ENCODE measurements around the gene DTNB.

DNA sequence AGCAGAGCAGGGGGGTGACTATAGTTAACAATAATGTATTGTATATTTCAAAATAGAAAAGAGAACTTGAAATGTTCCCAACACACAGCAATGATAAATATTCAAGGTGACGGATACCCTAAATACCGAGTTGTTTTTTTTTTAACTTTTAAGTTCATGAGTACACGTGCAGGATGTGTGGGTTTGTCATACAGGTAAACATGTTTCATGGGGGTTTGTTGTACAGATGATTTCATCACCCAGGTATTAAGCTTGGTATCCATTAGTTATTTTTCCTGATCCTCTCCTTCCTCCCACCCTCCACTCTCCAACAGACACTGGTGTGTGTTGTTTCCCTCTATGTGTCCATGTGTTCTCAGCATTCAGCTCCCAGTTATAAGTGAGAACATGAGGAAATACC, 167.2 kb downstream of the DTNB start:
- TF ChIP-seq, protein P1, sequence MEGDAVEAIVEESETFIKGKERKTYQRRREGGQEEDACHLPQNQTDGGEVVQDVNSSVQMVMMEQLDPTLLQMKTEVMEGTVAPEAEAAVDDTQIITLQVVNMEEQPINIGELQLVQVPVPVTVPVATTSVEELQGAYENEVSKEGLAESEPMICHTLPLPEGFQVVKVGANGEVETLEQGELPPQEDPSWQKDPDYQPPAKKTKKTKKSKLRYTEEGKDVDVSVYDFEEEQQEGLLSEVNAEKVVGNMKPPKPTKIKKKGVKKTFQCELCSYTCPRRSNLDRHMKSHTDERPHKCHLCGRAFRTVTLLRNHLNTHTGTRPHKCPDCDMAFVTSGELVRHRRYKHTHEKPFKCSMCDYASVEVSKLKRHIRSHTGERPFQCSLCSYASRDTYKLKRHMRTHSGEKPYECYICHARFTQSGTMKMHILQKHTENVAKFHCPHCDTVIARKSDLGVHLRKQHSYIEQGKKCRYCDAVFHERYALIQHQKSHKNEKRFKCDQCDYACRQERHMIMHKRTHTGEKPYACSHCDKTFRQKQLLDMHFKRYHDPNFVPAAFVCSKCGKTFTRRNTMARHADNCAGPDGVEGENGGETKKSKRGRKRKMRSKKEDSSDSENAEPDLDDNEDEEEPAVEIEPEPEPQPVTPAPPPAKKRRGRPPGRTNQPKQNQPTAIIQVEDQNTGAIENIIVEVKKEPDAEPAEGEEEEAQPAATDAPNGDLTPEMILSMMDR (conservative IDR thresholded peaks at IDR 0.05): no peak
- no peak for TF ChIP-seq ZFX (IDR thresholded peaks at IDR 0.05)

All from C4-2B (cell line).